ENCODE measurements around the gene TBX15.

DNA sequence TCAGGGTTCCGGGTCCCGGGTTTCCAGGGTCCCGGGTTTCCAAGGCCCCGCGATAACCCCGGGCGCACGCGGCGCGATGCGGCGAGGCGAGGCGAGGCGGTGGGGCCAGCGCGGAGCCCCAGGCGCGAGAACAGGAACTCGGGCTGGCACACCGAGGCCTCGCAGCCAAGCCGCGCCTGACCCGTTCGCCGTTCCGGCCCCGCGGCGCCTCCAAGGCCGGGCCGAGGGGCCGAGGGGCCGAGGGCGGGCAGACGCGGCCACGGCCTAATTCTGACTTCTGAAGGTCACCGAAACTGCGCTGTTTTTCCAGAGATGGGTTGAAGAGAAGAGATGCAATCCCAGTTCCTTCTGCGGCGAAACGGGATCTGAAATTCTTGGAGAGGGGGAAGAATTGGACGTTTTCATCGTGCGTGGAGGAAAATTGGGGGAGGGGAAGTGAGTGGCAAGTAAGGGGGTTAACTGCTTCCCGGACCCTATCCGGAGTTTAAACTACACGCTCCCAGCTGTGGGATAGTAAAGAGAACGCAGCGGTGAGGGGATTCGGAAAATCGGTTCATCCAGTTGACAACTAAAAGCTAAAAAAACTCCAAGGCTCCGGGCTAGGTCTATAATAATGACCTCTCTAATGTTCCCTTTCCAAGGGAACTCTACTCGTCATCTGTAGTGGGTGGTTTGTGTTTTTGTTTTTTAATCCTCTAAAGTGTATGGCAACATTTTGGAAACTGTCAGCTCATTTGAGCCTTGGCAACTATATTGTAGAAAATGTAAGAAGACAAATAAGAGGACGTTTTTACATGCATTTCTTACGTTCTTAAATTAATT lies 8.2 kb downstream of the TBX15 start:
- TF ChIP-seq, protein P1, sequence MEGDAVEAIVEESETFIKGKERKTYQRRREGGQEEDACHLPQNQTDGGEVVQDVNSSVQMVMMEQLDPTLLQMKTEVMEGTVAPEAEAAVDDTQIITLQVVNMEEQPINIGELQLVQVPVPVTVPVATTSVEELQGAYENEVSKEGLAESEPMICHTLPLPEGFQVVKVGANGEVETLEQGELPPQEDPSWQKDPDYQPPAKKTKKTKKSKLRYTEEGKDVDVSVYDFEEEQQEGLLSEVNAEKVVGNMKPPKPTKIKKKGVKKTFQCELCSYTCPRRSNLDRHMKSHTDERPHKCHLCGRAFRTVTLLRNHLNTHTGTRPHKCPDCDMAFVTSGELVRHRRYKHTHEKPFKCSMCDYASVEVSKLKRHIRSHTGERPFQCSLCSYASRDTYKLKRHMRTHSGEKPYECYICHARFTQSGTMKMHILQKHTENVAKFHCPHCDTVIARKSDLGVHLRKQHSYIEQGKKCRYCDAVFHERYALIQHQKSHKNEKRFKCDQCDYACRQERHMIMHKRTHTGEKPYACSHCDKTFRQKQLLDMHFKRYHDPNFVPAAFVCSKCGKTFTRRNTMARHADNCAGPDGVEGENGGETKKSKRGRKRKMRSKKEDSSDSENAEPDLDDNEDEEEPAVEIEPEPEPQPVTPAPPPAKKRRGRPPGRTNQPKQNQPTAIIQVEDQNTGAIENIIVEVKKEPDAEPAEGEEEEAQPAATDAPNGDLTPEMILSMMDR (IDR thresholded peaks at IDR 0.05), result no peak
- TF ChIP-seq POLR2A (IDR thresholded peaks at IDR 0.05), result no peak
